A549 (cell line): ENCODE data around the gene SORCS2. TPM values are rescaled to one million over a fixed set of nuclear protein-coding genes. Genes with fewer than 3 reads are reported as not detected.

Source experiments
- ATAC-seq, 2 experiments: fragments of 200-7000 bp in 1 of 2; fragments of >200 bp in 1 of 2; cut with Nextera tagmentation in 1 of 2; cut with Tn5 transposase in 1 of 2; 3 replicates each; pipeline versions ENCODE4 v1.8.0 to v1.9.1; 2018 to 2020; ENCODE audit warnings: mild to moderate bottlenecking in 1 of 2, moderate library complexity in 1 of 2
- CTCF ChIA-PET: fragments of 300-600 bp; sonication (Branson Sonifier 250); formaldehyde crosslinking; extraction: SDS; loops from one replicate; lab custom pipeline; 2021; ENCODE audit warnings: antibody characterized with exemption, inconsistent platforms; lab: Yijun Ruan, JAX
- POLR2A ChIA-PET: fragments of 350-600 bp; formaldehyde crosslinking; extraction: SDS; loops from one replicate; lab custom pipeline; 2021; ENCODE audit warnings: antibody characterized with exemption, inconsistent platforms; lab: Yijun Ruan, JAX
- DNase-seq, 2 experiments: peaks; one replicate each; pipeline versions ENCODE4 v3.0.0 to v3.0.0-alpha.2; 2011 to 2016; ENCODE audit warnings: low read depth in 1 of 2, low spot score in 1 of 2
- FAIRE-seq: peaks from 2 replicates; lab custom pipeline; 2011; peaks lifted over from hg19 to GRCh38; lab: Jason Lieb, UNC
- H3K27ac ChIP-seq, 2 experiments: fragments of >200 bp; sonication (Bioruptor Twin); formaldehyde crosslinking; 3 replicates each; pipeline ENCODE4 v1.5.1; 2016 to 2017
- H3K4me1 ChIP-seq: fragments of >200 bp; sonication (Bioruptor Twin); formaldehyde crosslinking; 3 replicates; pipeline ENCODE4 v1.6.1; 2016
- H3K4me2 ChIP-seq: fragments of >200 bp; sonication (Bioruptor Twin); formaldehyde crosslinking; 3 replicates; pipeline ENCODE4 v1.6.1; 2016
- H3K4me3 ChIP-seq: fragments of >200 bp; sonication (Bioruptor Twin); formaldehyde crosslinking; 3 replicates; pipeline ENCODE4 v1.5.1; 2016
- H3K9me3 ChIP-seq: fragments of >200 bp; sonication (Bioruptor Twin); formaldehyde crosslinking; 3 replicates; pipeline ENCODE4 v1.6.1; 2016
- CBX8 ChIP-seq: fragments of 200-600 bp; sonication (generic); IDR thresholded peaks from 2 replicates; pipeline ENCODE4 v1.6.1; 2016
- CHD2 ChIP-seq: fragments of 150-350 bp; IDR thresholded peaks from 2 replicates; pipeline ENCODE4 v1.6.1; 2014; ENCODE audit warnings: low read length; ENCODE audit not compliant: partially characterized antibody
- EHMT2 ChIP-seq: fragments of 200-600 bp; sonication (generic); IDR thresholded peaks from 2 replicates; pipeline ENCODE4 v1.6.1; 2016; ENCODE audit warnings: antibody characterized with exemption, low read depth, mild to moderate bottlenecking, moderate library complexity
- FOSB ChIP-seq: fragments of 250-450 bp; sonication (Bioruptor Pico); IDR thresholded peaks from 2 replicates; pipeline ENCODE4 v1.5.0; 2020; ENCODE audit warnings: mild to moderate bottlenecking, moderate library complexity
- FOSL2 ChIP-seq, 2 experiments: fragments of 450-650 bp in 1 of 2; fragments of >200 bp in 1 of 2; sonication (Bioruptor Twin) in 1 of 2; formaldehyde crosslinking; IDR thresholded peaks; 2 replicates each; pipeline versions ENCODE4 v1.5.0 to v1.6.1; 2016 to 2020; ENCODE audit warnings: mild to moderate bottlenecking in 1 of 2, moderate library complexity in 1 of 2
- FOXS1 ChIP-seq: fragments of 250-450 bp; sonication (Bioruptor Pico); IDR thresholded peaks from 2 replicates; pipeline ENCODE4 v1.5.0; 2020; ENCODE audit warnings: mild to moderate bottlenecking, moderate library complexity
- GATA3 ChIP-seq: IDR thresholded peaks from 2 replicates; pipeline ENCODE4 v1.6.1; 2012; ENCODE audit warnings: borderline replicate concordance
- HDAC2 ChIP-seq: fragments of 200-600 bp; sonication (generic); IDR thresholded peaks from 2 replicates; pipeline ENCODE4 v1.6.1; 2016
- JUN ChIP-seq, 2 experiments: fragments of >200 bp; sonication (Bioruptor Twin); formaldehyde crosslinking; IDR thresholded peaks; 2 replicates in 1 of 2; 3 replicates in 1 of 2; pipeline ENCODE4 v1.6.1; 2016 to 2017
- JUNB ChIP-seq: fragments of >200 bp; sonication (Bioruptor Twin); formaldehyde crosslinking; IDR thresholded peaks from 2 replicates; pipeline ENCODE4 v1.6.1; 2016
- KDM1A ChIP-seq: fragments of 200-600 bp; sonication (generic); IDR thresholded peaks from 2 replicates; pipeline ENCODE4 v1.6.1; 2016; ENCODE audit warnings: low read depth, mild to moderate bottlenecking
- KDM5A ChIP-seq: fragments of 200-600 bp; sonication (generic); IDR thresholded peaks from 2 replicates; pipeline ENCODE4 v1.6.1; 2016; ENCODE audit warnings: antibody characterized with exemption, mild to moderate bottlenecking
- MAZ ChIP-seq: fragments of 150-350 bp; IDR thresholded peaks from 2 replicates; pipeline ENCODE4 v1.6.1; 2014; ENCODE audit warnings: antibody characterized with exemption, low read depth, low read length, borderline replicate concordance
- MYC ChIP-seq: IDR thresholded peaks from 2 replicates; pipeline ENCODE4 v1.6.1; 2012; ENCODE audit warnings: mild to moderate bottlenecking, inconsistent platforms, low read length, improper control_type of control experiment, borderline replicate concordance
- NR3C1 ChIP-seq: fragments of >200 bp; sonication (Bioruptor Twin); formaldehyde crosslinking; IDR thresholded peaks from 3 replicates; pipeline ENCODE4 v1.6.1; 2017
- PHF8 ChIP-seq: fragments of 200-600 bp; sonication (generic); IDR thresholded peaks from 2 replicates; pipeline ENCODE4 v1.6.1; 2016; ENCODE audit warnings: low read depth, mild to moderate bottlenecking, antibody characterized with exemption, moderate library complexity, borderline replicate concordance
- RAD21 ChIP-seq, 2 experiments: fragments of >200 bp in 1 of 2; sonication (Bioruptor Twin) in 1 of 2; formaldehyde crosslinking in 1 of 2; IDR thresholded peaks in 1 of 2; conservative IDR thresholded peaks in 1 of 2; 2 replicates in 1 of 2; 3 replicates in 1 of 2; pipeline ENCODE4 v1.6.1; 2012 to 2018; ENCODE audit warnings: inconsistent platforms in 1 of 2
- RARB ChIP-seq: fragments of 250-450 bp; sonication (Bioruptor Pico); IDR thresholded peaks from 2 replicates; pipeline ENCODE4 v1.8.0; 2021; ENCODE audit warnings: mild to moderate bottlenecking, moderate library complexity
- SMC3 ChIP-seq: fragments of >200 bp; sonication (Bioruptor Twin); formaldehyde crosslinking; IDR thresholded peaks from 3 replicates; pipeline ENCODE4 v1.6.1; 2018; ENCODE audit warnings: inconsistent platforms
- SREBF2 ChIP-seq: fragments of 450-650 bp; IDR thresholded peaks from 2 replicates; pipeline ENCODE4 v1.6.1; 2014; ENCODE audit warnings: mild to moderate bottlenecking, moderate library complexity
- TFCP2L1 ChIP-seq: fragments of 250-450 bp; sonication (Bioruptor Pico); IDR thresholded peaks from 2 replicates; pipeline ENCODE4 v1.5.0; 2021; ENCODE audit warnings: mild to moderate bottlenecking
- TP53 ChIP-seq: fragments of 250-450 bp; sonication (Bioruptor Pico); IDR thresholded peaks from 2 replicates; pipeline ENCODE4 v1.5.0; 2021; ENCODE audit warnings: mild to moderate bottlenecking, moderate library complexity
- ZSCAN20 ChIP-seq: fragments of 250-450 bp; sonication (Bioruptor Pico); IDR thresholded peaks from 2 replicates; pipeline ENCODE4 v1.8.0; 2022; ENCODE audit warnings: mild to moderate bottlenecking, moderate library complexity
- WGBS: methylation state at CpG from one replicate; pipeline ENCODE4 v1.1.6; 2017; ENCODE audit errors: missing lambda C conversion rate; 5-methylcytosine and 5-hydroxymethylcytosine counted together
- polyA plus RNA-seq, 4 experiments: library from polyadenylated mRNA; depleted of rRNA in 3 of 4; stranded (reverse); fragments of >200 nt; fragmentation: RNase III in 1 of 4; extraction: RNeasy Plus Mini Kit Qiagen cat#74134 plus additional on column Dnase treatment in 1 of 4; gene quantifications; 2 replicates in 3 of 4; 3 replicates in 1 of 4; pipeline ENCODE4 v1.2.3, GENCODE V29; 2011 to 2017
- TF ChIP-seq, protein P1 (sequence below): IDR thresholded peaks from 2 replicates; pipeline ENCODE4 v1.6.1; 2012
- TF ChIP-seq, protein P2 (sequence below): fragments of 150-350 bp; IDR thresholded peaks from 2 replicates; pipeline ENCODE4 v1.6.1; 2014; ENCODE audit warnings: low read depth, mild to moderate bottlenecking, low read length
- TF ChIP-seq, protein P3 (sequence below): fragments of >200 bp; sonication (Bioruptor Twin); formaldehyde crosslinking; IDR thresholded peaks from 3 replicates; pipeline ENCODE4 v1.6.1; 2016
- TF ChIP-seq, protein P4 (sequence below): fragments of 200-600 bp; sonication (generic); IDR thresholded peaks from 2 replicates; pipeline ENCODE4 v1.6.1; 2016; ENCODE audit warnings: antibody characterized with exemption, mild to moderate bottlenecking, moderate library complexity
- TF ChIP-seq, protein P5 (sequence below): fragments of >200 bp; sonication (Bioruptor Twin); formaldehyde crosslinking; IDR thresholded peaks from 2 replicates; pipeline ENCODE4 v1.6.1; 2016

The SORCS2 gene
- polyA plus RNA-seq, 2 of the 4 experiments (the other 2 are of a cell fraction), result 1.4 to 4.6 TPM

DNA sequence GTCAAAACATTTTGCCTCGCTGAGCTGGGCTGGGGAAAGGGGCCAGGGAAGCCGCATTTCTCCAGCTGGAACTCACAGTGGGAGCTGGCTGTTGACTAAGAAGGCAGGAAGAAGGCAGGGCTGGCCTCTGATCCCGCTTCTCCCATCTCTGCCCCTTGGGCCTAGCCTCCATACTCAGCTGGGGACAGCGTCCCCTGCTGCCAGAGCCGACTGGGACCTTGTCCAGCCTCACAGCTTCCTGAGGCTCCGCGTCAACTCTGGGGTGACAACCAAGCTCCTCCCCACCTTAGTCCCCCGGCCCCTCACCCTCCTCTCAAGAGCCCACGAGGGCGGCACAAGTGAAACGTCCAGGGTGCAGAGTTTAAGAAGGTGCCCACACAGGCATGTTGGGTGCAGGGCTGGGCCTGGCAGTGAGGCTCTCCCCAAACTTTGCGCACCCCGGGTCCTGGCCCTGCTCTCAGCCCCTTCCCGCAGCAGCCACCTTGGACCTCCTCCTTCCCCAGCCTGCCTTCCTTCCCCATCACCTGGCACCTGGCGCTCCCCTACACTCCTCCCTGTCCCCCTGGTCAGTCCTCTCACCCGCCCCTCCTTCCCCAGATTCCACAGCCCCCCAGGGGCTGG lies 141.6 kb downstream of the SORCS2 start:
- peaks cover 28% of the 10 kb centered on the region for H3K4me1 ChIP-seq
- 76% methylated on average over 7 of the region's 16 CpGs for WGBS
- ChIA-PET POLR2A (no interaction called here), CTCF (interaction anchor here (0.6 to 3.0 kb wide), 6 partner anchors 132 to 297 kb away, joined by 3 to 11 read pairs (median 8); partner anchors contain the start of gene SORCS2)
- no peak for DNase-seq
- H3K9me3 ChIP-seq, result no peaks in the 10 kb centered on the region
- no peak for FAIRE-seq
- H3K4me3 ChIP-seq, result no peak overlapping the region
- ATAC-seq, result no peak
- H3K4me2 ChIP-seq, result no peak overlapping the region
- H3K27ac ChIP-seq, result 0 out of 6 replicates have a peak overlapping the region, but pooled peaks of 1 of the 2 experiments have one; percentile 71
- TF ChIP-seq RARB (no peak), KDM1A (no peak), MYC (no peak), ZSCAN20 (CRISPR knock-in tag) (no peak), PHF8 (no peak), HDAC2 (no peak), SREBF2 (no peak), JUN (IDR thresholded peaks at IDR 0.05) (no peak), EHMT2 (no peak), JUNB (no peak), TFCP2L1 (CRISPR knock-in tag) (no peak), CBX8 (no peak), FOXS1 (CRISPR knock-in tag) (no peak), TP53 (no peak), FOSB (CRISPR knock-in tag) (no peak), CHD2 (no peak), NR3C1 (no peak)
- TF ChIP-seq, protein P1, sequence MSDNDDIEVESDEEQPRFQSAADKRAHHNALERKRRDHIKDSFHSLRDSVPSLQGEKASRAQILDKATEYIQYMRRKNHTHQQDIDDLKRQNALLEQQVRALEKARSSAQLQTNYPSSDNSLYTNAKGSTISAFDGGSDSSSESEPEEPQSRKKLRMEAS, result no peak
- TF ChIP-seq, protein P2, sequence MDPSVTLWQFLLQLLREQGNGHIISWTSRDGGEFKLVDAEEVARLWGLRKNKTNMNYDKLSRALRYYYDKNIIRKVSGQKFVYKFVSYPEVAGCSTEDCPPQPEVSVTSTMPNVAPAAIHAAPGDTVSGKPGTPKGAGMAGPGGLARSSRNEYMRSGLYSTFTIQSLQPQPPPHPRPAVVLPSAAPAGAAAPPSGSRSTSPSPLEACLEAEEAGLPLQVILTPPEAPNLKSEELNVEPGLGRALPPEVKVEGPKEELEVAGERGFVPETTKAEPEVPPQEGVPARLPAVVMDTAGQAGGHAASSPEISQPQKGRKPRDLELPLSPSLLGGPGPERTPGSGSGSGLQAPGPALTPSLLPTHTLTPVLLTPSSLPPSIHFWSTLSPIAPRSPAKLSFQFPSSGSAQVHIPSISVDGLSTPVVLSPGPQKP, result no peak
- TF ChIP-seq, protein P3, sequence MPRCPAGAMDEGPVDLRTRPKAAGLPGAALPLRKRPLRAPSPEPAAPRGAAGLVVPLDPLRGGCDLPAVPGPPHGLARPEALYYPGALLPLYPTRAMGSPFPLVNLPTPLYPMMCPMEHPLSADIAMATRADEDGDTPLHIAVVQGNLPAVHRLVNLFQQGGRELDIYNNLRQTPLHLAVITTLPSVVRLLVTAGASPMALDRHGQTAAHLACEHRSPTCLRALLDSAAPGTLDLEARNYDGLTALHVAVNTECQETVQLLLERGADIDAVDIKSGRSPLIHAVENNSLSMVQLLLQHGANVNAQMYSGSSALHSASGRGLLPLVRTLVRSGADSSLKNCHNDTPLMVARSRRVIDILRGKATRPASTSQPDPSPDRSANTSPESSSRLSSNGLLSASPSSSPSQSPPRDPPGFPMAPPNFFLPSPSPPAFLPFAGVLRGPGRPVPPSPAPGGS, result no peak

DNA sequence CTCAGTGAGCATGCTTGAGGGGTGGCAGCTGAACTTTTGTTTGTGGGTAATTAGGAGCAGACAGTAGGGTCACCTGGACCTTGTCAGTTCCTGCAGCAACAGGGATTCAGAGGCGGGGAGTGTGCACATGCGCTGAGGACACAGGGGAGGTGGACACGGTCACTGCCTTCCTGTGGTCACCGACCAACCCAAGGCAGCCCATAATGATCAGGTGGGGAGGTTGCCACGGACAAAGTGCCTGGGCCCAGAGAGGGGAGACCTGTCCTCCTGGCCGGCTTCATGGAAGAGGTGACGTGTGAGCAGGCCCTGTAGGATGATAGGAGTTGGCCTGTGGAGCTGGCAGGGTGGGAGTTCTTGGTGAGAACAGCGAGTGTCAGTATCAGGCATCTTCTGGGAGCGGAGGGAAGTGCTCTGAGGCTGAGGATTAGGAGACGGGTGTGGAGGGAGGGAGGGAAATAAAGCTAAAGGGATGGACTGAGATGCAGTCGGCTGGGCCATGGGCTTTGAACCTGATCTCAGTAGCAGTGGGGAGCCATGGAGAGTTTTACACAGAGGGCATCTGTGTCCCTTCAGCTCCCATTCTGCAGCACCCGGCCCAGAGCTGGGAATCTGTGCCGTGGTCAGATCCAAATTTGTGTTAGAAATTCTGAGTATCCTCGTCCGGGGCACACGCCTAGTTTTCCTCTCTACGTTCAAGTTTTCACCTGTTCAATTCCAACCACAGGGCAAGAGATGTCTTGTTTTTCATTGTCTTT lies 142.4 kb downstream of the SORCS2 start:
- CTCF ChIA-PET, result interaction anchor here (0.9 to 2.7 kb wide), 9 partner anchors 9 to 162 kb away, joined by 3 to 18 read pairs (median 5); partner anchors contain the start of gene SORCS2
- H3K4me1 ChIP-seq, result peaks cover 21% of the 10 kb centered on the region
- TF ChIP-seq MYC (no peak), PHF8 (no peak), JUN (IDR thresholded peaks at IDR 0.05) (no peak), MAZ (no peak), GATA3 (no peak), SMC3 (no peak), FOSL2 (IDR thresholded peaks at IDR 0.05) (no peak), FOSL2 (CRISPR knock-in tag; IDR thresholded peaks at IDR 0.05) (no peak), RAD21 (conservative IDR thresholded peaks at IDR 0.05 in 1 of 2, IDR thresholded peaks at IDR 0.05 in 1 of 2) (no peak), KDM5A (no peak), ZSCAN20 (CRISPR knock-in tag) (no peak)
- TF ChIP-seq, protein P4, sequence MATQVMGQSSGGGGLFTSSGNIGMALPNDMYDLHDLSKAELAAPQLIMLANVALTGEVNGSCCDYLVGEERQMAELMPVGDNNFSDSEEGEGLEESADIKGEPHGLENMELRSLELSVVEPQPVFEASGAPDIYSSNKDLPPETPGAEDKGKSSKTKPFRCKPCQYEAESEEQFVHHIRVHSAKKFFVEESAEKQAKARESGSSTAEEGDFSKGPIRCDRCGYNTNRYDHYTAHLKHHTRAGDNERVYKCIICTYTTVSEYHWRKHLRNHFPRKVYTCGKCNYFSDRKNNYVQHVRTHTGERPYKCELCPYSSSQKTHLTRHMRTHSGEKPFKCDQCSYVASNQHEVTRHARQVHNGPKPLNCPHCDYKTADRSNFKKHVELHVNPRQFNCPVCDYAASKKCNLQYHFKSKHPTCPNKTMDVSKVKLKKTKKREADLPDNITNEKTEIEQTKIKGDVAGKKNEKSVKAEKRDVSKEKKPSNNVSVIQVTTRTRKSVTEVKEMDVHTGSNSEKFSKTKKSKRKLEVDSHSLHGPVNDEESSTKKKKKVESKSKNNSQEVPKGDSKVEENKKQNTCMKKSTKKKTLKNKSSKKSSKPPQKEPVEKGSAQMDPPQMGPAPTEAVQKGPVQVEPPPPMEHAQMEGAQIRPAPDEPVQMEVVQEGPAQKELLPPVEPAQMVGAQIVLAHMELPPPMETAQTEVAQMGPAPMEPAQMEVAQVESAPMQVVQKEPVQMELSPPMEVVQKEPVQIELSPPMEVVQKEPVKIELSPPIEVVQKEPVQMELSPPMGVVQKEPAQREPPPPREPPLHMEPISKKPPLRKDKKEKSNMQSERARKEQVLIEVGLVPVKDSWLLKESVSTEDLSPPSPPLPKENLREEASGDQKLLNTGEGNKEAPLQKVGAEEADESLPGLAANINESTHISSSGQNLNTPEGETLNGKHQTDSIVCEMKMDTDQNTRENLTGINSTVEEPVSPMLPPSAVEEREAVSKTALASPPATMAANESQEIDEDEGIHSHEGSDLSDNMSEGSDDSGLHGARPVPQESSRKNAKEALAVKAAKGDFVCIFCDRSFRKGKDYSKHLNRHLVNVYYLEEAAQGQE, result no peak
- TF ChIP-seq, protein P5, sequence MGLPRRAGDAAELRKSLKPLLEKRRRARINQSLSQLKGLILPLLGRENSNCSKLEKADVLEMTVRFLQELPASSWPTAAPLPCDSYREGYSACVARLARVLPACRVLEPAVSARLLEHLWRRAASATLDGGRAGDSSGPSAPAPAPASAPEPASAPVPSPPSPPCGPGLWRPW, result no peak
- H3K9me3 ChIP-seq, result no peaks in the 10 kb centered on the region
- POLR2A ChIA-PET, result no interaction called here
- 90% methylated on average over 14 of the region's 17 CpGs for WGBS
- FAIRE-seq (no peak), DNase-seq (no peak), ATAC-seq (no peak)
- no peak overlapping the region for H3K4me3 ChIP-seq
- no peak overlapping the region for H3K4me2 ChIP-seq
- H3K27ac ChIP-seq, result no peak overlapping the region
